ENCODE results near the gene THEMIS2. TPM values are rescaled to one million over a fixed set of nuclear protein-coding genes. Genes with fewer than 3 reads are reported as not detected.

The THEMIS2 gene
- total and polyA plus RNA-seq, 2 of the 8 experiments (the other 6 are each of a cell fraction or from before 2014, with no cell fraction given) = 12.4 to 28.0 TPM

- no peak overlapping the region for H3K4me2 ChIP-seq (ENCODE audit: insufficient read depth in 1 of 2, low read depth in 2 of 2, low read length in 2 of 2)
- no peaks in the 10 kb centered on the region for H3K4me1 ChIP-seq (replicated peaks in 1 of 4; ENCODE audit: control insufficient read depth in 3 of 4, insufficient read depth in 4 of 4, low read length in 3 of 4)
- ChIA-PET CTCF (ENCODE audit: partially characterized antibody) (interaction anchor here (0.6 to 2.4 kb wide), 4 partner anchors 10 to 113 kb away, joined by 3 to 9 read pairs (median 7); no protein-coding TSS in a partner anchor), POLR2A (ENCODE audit: partially characterized antibody) (interaction anchor here (0.9 to 1.4 kb wide), 4 partner anchors 9 to 54 kb away, joined by 3 to 5 read pairs (median 3); no protein-coding TSS in a partner anchor)
- no peak overlapping the region for H3K56ac ChIP-seq (replicated peaks; ENCODE audit: insufficient read length, low read depth, low read length)
- H2BK15ac ChIP-seq (ENCODE audit: low read length) = no peak overlapping the region
- H3K23ac ChIP-seq (ENCODE audit: insufficient read length) = no peak overlapping the region
- peaks cover 0 to 4% of the 10 kb centered on the region in 2 experiments for H4K20me1 ChIP-seq (replicated peaks in 1 of 2; ENCODE audit: control insufficient read depth in 1 of 2, insufficient read depth in 2 of 2, low read length in 2 of 2)
- no peaks in the 10 kb centered on the region for H3K9me3 ChIP-seq (ENCODE audit: insufficient read depth in 2 of 2, low read depth in 1 of 2, low read length in 1 of 2)
- no peak overlapping the region for H4K5ac ChIP-seq (ENCODE audit: insufficient read length, low read depth, low read length)
- H2BK120ac ChIP-seq (replicated peaks; ENCODE audit: low read depth, low read length) = no peak overlapping the region
- DNase-seq (ENCODE audit: low read depth in 1 of 2, low spot score in 2 of 2) = no peak
- no peak overlapping the region for H2AK5ac ChIP-seq (ENCODE audit: low read depth, low read length)
- no peak overlapping the region for H3K27ac ChIP-seq (ENCODE audit: low read depth, low read length)
- 88% methylated on average over 3 of the region's 3 CpGs; no CpG with 5 or more reads in 1 of the 2 experiments for WGBS, 2 experiments (ENCODE audit: extremely low coverage in 1 of 2, insufficient coverage in 1 of 2, insufficient read length in 1 of 2, insufficient replicate concordance in 2 of 2, low coverage in 1 of 2, low lambda C conversion rate in 2 of 2, missing lambda C conversion rate in 1 of 2)
- H2BK20ac ChIP-seq (ENCODE audit: low read length) = no peak overlapping the region
- H2BK5ac ChIP-seq (ENCODE audit: low read depth, low read length) = no peak overlapping the region
- H2AFZ ChIP-seq (ENCODE audit: low read length) = no peak overlapping the region
- TF ChIP-seq GABPA (IDR thresholded peaks at IDR 0.05; ENCODE audit: borderline replicate concordance, insufficient read depth, low read length) = no peak
- no peak for TF ChIP-seq RNF2 (IDR thresholded peaks at IDR 0.05; ENCODE audit: borderline replicate concordance, low read depth, low read length, missing control alignments, poor library complexity, severe bottlenecking)
- TF ChIP-seq CHD2 (IDR thresholded peaks at IDR 0.05; ENCODE audit: low read length) = no peak
- no peak for TF ChIP-seq EP300 (IDR thresholded peaks at IDR 0.05; ENCODE audit: borderline replicate concordance in 1 of 2, low read depth in 2 of 2, low read length in 2 of 2)
- no peak for TF ChIP-seq BRCA1 (IDR thresholded peaks at IDR 0.05; ENCODE audit: low read depth, low read length)
- H3K23me2 ChIP-seq (ENCODE audit: low read depth, low read length) = no peaks in the 10 kb centered on the region
- no peak overlapping the region for H2BK12ac ChIP-seq (ENCODE audit: low read depth, low read length)
- H4K91ac ChIP-seq (replicated peaks; ENCODE audit: insufficient read length, low read length) = no peak overlapping the region
- no peaks in the 10 kb centered on the region for H3K27me3 ChIP-seq (replicated peaks in 1 of 4; ENCODE audit: control insufficient read depth in 3 of 4, extremely low read depth in 1 of 4, insufficient read depth in 3 of 4, low read length in 3 of 4)
- H3K79me2 ChIP-seq (ENCODE audit: control insufficient read depth in 1 of 2, insufficient read depth in 2 of 2, low read length in 2 of 2) = no peaks in the 10 kb centered on the region
- no peak overlapping the region for H3K18ac ChIP-seq (ENCODE audit: extremely low read depth, low read length)
- H3K14ac ChIP-seq (ENCODE audit: insufficient read length) = no peak overlapping the region
- no peak overlapping the region for H3K4me3 ChIP-seq (ENCODE audit: extremely low read depth in 1 of 4, insufficient read depth in 2 of 4, low read depth in 3 of 4, low read length in 4 of 4)
- no peak overlapping the region for H3K4ac ChIP-seq (replicated peaks; ENCODE audit: insufficient read length, low read depth, low read length)
- FAIRE-seq = no peak
- H4K8ac ChIP-seq (ENCODE audit: extremely low read depth, insufficient read depth, low read length) = no peak overlapping the region
- no peak overlapping the region for H3K9ac ChIP-seq (replicated peaks in 1 of 4; ENCODE audit: extremely low read depth in 1 of 4, low read depth in 3 of 4, low read length in 3 of 4)
- peaks cover 0 to 36% (median 16%) of the 10 kb centered on the region in 4 experiments; a peak in 6 of 8 replicates for H3K36me3 ChIP-seq (ENCODE audit: control insufficient read depth in 2 of 4, insufficient read depth in 4 of 4, low read length in 3 of 4)
- no peaks in the 10 kb centered on the region for H3K79me1 ChIP-seq (ENCODE audit: low read depth, low read length)
These were observed 14.4 kb downstream of the THEMIS2 start for GRCh38 chr1:27886744-27887143.
